NT2/D1 (cell line): ENCODE data around the gene SIT1.
A peak's percentile ranks its signal among the peaks of the same experiment; 100 is the strongest.

Experiments used
- DNase-seq: peaks from one replicate; pipeline ENCODE4 v3.0.0-alpha.2; 2011; ENCODE audit warnings: low read depth, low spot score
- H3K27me3 ChIP-seq: 2 replicates; pipeline ENCODE4 v1.6.0; 2011; ENCODE audit warnings: mild to moderate bottlenecking; ENCODE audit not compliant: insufficient read length, insufficient read depth
- H3K36me3 ChIP-seq: 2 replicates; pipeline ENCODE4 v1.6.1; 2011; ENCODE audit warnings: mild to moderate bottlenecking, low read length, mixed read lengths; ENCODE audit not compliant: insufficient read depth, insufficient read length
- H3K4me1 ChIP-seq: 2 replicates; pipeline ENCODE4 v1.5.1; 2011; ENCODE audit not compliant: insufficient read depth, insufficient read length
- H3K4me3 ChIP-seq: 2 replicates; pipeline ENCODE4 v1.5.1; 2011; ENCODE audit warnings: low read depth; ENCODE audit not compliant: insufficient read length
- H3K9ac ChIP-seq: 2 replicates; pipeline ENCODE4 v1.6.0; 2011; ENCODE audit warnings: low read depth; ENCODE audit not compliant: insufficient read length
- H3K9me3 ChIP-seq: 2 replicates; pipeline ENCODE4 v1.5.1; 2011; ENCODE audit warnings: mild to moderate bottlenecking, low read length; ENCODE audit not compliant: insufficient read depth
- SUZ12 ChIP-seq: IDR thresholded peaks from 2 replicates; pipeline ENCODE4 v1.6.1; 2011; ENCODE audit not compliant: insufficient read length, insufficient read depth; ENCODE audit errors: extremely low read depth
- YY1 ChIP-seq: IDR thresholded peaks from 2 replicates; pipeline ENCODE4 v1.6.1; 2011; ENCODE audit not compliant: insufficient read length, insufficient read depth
- ZNF274 ChIP-seq: IDR thresholded peaks from 2 replicates; pipeline ENCODE4 v1.6.1; 2011; ENCODE audit warnings: mild to moderate bottlenecking, low read depth, low read length

Gene SIT1

DNA sequence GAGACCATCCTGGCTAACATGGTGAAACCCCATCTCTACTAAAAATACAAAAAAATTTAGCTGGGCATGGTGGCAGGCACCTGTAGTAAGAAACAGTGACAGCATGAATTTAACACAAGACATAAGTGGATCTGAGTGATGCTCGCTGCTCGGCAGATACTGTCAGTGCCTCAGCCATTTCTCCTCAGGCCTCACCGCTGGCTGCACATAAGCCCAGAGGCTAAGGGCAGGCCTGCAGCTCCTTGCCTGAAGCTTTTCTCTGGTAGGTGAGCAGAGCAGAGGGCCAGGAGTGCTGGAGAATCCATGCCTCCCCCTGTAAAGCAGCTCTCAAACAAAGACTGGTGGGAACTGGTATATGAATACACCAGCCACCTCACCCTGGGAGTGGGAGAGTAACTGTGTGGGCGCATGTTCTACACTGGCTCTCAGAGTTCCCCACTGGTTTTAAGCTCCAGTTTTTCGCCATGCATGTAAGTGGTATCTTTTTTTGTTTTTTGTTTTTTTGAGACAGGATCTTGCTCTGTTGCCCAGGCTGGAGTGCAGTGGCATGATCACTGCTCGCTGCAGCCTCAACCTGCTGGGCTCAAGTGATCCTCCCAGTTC, 22.2 kb downstream of the SIT1 start:
- Histone ChIP-seq H3K36me3 (no peaks in the 10 kb centered on the region), H3K9ac (no peak overlapping the region), H3K27me3 (no peaks in the 10 kb centered on the region), H3K4me1 (no peaks in the 10 kb centered on the region), H3K9me3 (no peaks in the 10 kb centered on the region), H3K4me3 (no peak overlapping the region)
- no peak for TF ChIP-seq YY1
- TF ChIP-seq ZNF274 = no peak
- TF ChIP-seq SUZ12 = no peak
- no peak for DNase-seq

- Histone ChIP-seq H3K27me3 (no peaks in the 10 kb centered on the region), H3K9me3 (no peaks in the 10 kb centered on the region), H3K4me1 (no peaks in the 10 kb centered on the region), H3K9ac (no peak overlapping the region), H3K4me3 (no peak overlapping the region), H3K36me3 (no peaks in the 10 kb centered on the region)
- TF ChIP-seq YY1 (no peak), SUZ12 (no peak), ZNF274 (no peak)
- DNase-seq = no peak
Measured at GRCh38 chr9:35627575-35627974, 23.2 kb downstream of the SIT1 start.

DNA sequence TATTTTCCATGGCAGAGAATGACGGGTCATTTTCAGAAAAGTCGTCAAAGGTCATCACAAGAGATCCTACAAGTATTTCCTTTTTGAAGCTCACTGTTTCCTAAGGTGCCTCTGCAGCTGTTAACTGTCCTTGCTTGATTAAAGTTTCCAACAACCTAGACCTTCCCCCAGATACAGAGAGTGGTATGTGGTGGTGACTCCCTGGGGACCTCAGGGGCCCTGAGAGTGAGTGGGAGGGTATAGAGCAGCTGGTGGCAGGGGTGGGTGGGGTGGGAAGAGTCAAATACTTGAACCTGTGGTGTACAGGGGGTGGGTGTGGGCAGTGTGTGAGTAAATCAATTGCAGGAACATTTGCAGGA, 31.0 kb downstream of the SIT1 start:
- H3K4me1 ChIP-seq = peaks cover 5% of the 10 kb centered on the region
- no peaks in the 10 kb centered on the region for H3K9me3 ChIP-seq

DNA sequence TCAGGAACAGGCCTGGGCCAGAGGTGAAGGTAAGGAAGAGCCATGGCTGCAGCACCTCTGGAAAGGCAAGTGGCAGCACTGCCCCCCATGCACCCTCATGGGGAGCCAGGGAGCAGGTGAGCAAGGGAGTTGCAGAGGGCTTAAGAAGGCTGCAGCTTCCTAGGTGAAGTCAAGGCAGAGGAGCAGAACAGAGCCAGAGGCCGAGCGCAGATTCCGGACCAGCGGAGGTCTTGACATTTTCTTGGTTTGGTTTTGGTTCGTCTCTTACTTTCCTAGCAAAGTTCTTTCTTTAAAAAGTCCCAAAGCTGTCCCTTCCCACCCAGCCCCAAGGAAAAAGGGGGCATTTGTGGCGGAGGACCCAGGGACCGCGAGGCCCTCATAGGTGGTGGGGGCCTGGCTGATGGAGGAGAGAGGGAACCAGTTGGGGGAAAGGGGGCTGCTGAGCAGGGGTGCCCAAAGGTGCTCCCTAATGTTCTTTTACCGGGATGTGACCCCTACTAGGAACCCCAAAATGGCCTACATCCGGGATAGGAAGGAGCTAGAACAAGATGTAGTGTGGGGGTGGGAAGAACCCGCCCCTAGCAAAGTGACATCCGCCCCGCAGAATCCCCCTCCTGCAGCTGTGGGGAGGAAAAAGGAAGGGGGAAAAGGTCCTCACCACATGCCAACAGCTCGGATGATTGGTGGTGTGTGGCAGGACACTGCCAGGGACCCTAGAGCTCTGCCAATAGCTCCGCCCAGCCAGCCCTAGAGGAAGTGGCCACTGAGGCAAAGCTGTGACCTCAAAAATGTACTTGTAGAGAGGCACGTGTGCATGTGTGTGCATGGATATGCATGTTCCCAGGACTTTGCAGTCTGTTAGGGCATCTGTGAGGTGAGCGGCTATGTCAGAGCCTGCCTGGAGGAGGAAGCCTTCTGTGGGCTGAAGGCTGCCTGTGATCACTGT, 31.6 kb downstream of the SIT1 start:
- H3K4me1 ChIP-seq = peaks cover 5% of the 10 kb centered on the region
- TF ChIP-seq ZNF274 (no peak), YY1 (no peak), SUZ12 (no peak)
- no peaks in the 10 kb centered on the region for H3K9me3 ChIP-seq
- no peak overlapping the region for H3K4me3 ChIP-seq
- DNase-seq = no peak
- H3K27me3 ChIP-seq = peaks cover 52% of the 10 kb centered on the region
- no peaks in the 10 kb centered on the region for H3K36me3 ChIP-seq
- no peak overlapping the region for H3K9ac ChIP-seq

More for the DNA sequence above, 31.0 kb downstream of the SIT1 start:
- no peak overlapping the region for H3K4me3 ChIP-seq
- DNase-seq = no peak
- no peak overlapping the region for H3K9ac ChIP-seq
- peaks cover 49% of the 10 kb centered on the region for H3K27me3 ChIP-seq
- H3K36me3 ChIP-seq = no peaks in the 10 kb centered on the region
- TF ChIP-seq SUZ12 = no peak
- TF ChIP-seq ZNF274 = no peak
- TF ChIP-seq YY1 = no peak

- Histone ChIP-seq H3K36me3 (no peaks in the 10 kb centered on the region), H3K9ac (peak within 1 kb of the TSS; percentile 64), H3K4me1 (peaks cover 5% of the 10 kb centered on the region), H3K9me3 (no peaks in the 10 kb centered on the region), H3K27me3 (peaks cover 52% of the 10 kb centered on the region), H3K4me3 (peak within 1 kb of the TSS; percentile 46)
- DNase-seq = no peak
- TF ChIP-seq YY1 (no peak), SUZ12 (no peak), ZNF274 (no peak)
Measured at GRCh38 chr9:35618325-35618727, 32.4 kb downstream of the SIT1 start, which contains the start of gene CD72. Gene CD72, minus strand, starts transcription at chr9:35618413. Its CDS starts 110 bp downstream, at chr9:35618303.

- Histone ChIP-seq H3K4me3 (no peak overlapping the region), H3K4me1 (peaks cover 5% of the 10 kb centered on the region), H3K27me3 (peaks cover 52% of the 10 kb centered on the region), H3K9ac (no peak overlapping the region), H3K36me3 (no peaks in the 10 kb centered on the region), H3K9me3 (no peaks in the 10 kb centered on the region)
- TF ChIP-seq YY1 (no peak), ZNF274 (no peak), SUZ12 (no peak)
- DNase-seq = no peak
Measured at GRCh38 chr9:35617548-35617947, 33.2 kb downstream of the SIT1 start.
